ENCODE measurements around the gene INSM1.
A peak's percentile ranks its signal among the peaks of the same experiment; 100 is the strongest.

INSM1 gene

DNA sequence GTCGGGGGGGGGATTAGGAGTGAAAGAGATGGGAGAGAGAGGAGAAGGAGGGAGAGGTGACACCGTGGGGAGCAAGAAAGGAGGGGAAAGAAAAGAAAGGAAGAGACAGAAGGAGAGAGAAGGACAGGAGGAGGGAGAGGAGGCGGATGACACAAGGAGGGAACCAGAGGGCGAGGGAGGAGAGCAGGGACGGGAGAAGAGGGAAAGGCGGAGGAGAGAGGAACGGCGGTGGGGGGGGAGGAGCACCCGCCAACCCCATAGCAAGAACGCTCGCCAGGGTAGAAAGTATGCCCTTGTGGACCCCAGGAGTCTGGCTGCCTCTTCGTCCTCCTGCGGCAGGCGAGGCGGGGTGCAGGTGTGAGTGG is 4.5 kb upstream of the INSM1 start:
- DNase-seq = no peak

DNA sequence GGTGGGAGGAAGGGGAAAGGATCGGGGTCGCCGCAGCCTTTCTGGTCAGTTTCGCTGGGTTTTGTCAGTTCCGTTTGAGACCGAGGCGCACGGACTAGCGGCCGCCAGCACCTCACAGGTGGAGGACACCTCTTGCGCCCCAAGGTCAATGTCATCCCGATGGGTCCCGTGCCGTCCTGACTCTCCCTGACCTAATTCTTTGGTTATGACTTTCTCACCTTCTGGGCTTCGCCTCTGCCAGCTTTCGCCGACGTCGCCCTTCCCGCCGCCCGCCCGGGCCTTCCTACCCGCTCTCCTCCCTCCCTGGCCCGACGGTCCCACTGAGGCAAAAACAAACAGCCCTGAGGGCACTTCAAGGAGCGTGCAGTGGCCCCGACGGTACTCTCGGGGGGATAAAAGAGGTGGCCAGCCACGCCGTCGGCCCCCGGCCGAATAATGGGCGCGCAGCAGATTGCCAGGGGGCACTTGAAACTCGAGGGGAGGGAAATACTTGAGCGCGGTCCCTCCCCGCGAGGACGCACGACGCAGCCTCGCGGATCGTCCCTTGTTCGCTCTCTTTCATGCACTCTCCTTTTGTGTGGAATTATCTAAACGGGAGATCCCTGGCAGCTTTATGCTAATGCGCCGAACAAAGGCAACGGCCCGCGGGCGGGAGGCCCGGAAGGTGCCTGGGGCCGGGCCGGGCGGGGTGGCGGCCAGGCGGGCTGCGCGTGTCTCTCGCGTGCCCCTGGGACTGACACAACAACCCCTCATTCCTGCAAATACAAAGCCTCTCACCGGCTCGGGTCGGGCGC is 3.9 kb upstream of the INSM1 start:
- peak; percentile 70 for DNase-seq

- no peak for DNase-seq
These were observed 3.1 kb upstream of the INSM1 start for GRCh38 chr20:20364593-20365479.

DNA sequence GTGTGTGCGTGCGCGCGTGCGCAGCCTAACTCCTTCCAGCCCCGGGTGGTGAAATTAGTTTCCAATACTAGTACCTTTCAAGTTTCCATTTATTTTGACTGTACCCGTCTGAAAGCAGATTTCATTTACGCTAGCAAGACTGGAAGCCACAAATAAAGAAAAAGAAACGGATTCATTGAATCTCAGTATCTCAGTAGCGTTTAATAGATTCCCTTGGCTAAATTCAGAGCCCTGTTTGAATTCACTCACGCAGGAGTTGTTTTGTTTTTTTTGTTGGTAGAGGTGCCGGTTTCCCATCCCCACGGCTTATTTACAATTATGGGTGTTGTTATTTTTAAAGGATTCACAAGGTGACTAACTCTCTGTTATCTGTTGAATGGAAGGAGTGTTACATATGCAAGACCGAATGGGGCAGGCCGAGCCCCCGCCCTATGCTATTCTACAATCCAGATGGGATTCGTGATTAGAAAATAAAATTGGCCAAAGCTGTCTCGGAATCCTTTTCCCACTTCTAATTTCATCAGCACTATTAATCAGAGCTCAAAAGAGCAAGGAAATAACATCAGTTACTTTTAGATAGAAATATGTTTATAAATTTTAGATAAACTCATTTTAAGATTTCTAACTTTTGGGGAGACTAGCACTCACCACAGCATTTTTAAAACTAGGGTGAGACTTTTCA is 2.3 kb upstream of the INSM1 start:
- DNase-seq = no peak

DNA sequence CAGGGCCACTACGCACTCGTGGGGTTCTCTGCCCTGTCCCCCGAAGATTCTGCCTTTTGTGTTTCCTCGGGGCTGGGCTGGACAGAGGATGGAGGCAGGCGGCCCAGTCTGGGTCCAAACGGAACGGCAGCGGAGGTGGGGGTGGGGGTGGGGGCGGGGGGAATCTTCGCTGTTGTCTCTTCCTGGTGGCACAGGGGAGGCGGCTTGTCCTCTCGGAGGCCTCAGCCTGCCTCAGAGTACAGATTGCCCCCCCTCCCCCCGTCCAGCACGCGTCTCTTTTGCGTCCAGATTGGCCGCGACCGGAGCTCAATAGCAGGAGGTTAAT is 1.4 kb upstream of the INSM1 start:
- no peak for DNase-seq

DNA sequence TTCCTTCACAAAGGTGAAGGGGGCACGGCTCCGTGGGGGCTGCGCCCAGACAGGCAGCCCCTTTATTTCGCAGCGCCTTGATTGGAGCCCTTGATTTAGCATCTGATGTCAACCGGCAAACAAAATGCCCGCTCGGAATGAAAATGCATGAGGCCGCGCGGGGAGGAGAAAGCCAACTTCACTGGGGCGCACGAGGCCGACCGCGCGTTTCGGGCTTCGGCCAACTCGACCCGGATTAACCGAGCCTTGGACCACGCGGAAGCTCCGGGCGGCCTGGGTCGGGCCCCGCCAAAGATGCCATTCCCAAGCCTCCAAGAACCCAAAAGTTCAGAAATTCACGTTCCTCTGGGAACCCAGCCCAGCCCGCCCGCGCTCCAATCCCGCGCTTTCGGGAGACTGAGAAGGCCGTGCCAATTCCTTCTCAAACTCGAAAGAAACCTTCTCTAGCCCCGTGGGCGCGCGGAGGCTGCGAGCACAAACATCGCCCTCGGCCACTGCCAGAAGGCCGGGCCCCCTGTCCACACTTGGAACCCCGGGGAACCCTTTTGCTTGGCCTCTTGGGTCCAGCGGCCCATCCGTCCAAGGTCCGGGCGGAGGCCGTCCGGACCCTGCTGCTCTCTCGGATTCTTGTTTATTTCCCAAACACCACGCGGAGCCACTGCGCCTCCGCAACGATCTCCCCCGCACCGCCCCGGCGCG is 879 bp upstream of the INSM1 start:
- no peak for DNase-seq

- DNase-seq = no peak
These were observed 730 bp downstream of the INSM1 start for GRCh38 chr20:20368418-20369249.

GRCh38 chr20:20369250-20370093 is 1.6 kb downstream of the INSM1 start:
- no peak for DNase-seq

DNA sequence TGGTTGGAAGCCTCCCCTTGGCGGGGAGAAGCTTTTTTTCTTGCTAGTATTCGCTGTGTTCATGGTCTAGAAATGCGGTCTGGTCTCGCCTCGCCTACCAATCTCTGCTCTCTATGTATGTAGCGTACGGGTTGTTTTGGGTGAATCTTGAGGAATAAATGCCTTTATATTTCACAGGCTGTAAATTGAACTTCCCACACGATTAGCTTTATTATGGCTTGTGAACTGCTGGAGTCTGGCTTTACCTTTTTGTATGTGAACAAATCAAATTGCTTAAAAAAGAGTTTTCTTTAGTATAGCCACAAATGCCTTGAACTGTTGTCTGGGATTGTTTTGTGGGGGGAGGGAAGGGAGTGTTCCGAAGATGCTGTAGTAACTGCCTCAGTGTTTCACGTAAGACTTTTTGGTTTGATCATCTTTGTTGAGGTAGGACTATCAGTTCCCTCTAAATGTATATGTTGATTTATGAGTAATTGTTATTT is 2.2 kb downstream of the INSM1 start:
- no peak for DNase-seq

GRCh38 chr20:20371083-20371482 is 3.2 kb downstream of the INSM1 start:
- no peak for DNase-seq

DNA sequence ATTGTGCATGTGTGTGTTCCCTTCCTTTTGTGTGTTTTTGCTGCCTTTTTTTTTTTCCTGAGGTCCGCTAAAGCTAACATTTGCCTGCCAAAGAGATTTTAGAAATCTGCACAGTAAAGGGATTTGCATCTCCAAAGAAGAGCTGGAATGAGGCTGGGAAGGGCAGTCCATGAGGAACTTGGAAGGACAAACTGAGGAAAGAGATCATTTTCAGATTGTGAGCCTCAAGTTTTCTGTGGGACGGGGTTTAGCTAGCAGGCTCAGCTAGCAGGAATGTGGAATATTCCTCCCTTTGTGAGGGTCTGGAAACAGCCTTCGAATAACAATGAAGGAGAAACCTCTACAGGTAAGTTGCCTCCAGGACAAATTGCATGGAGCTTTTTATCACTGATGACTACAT is 3.8 kb downstream of the INSM1 start:
- DNase-seq = no peak

- DNase-seq = no peak
These were observed 5.2 kb downstream of the INSM1 start for GRCh38 chr20:20373091-20373571.

DNA sequence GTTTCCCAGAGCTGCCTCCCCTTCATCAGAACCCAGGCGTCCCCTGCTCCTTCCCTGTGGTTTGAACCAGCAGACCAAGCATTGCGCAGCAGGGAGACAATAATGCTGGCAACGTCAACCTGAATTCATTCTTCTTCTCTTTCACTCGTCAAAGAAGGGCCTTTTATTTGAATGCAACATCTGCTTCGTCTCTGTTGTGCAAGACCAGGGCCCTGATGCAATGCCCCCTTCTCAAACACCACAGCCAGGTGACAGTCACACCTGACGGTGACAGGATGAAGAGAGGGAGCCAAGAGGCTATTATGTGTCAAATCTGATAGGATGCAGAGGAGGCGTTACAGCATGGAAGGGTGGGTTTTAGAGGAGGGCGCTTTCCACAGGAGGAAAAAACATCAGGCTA is 8.0 kb downstream of the INSM1 start:
- peak; percentile 86 for DNase-seq

- no peak for DNase-seq
These were observed 18.3 kb downstream of the INSM1 start for GRCh38 chr20:20386192-20386591.

DNA sequence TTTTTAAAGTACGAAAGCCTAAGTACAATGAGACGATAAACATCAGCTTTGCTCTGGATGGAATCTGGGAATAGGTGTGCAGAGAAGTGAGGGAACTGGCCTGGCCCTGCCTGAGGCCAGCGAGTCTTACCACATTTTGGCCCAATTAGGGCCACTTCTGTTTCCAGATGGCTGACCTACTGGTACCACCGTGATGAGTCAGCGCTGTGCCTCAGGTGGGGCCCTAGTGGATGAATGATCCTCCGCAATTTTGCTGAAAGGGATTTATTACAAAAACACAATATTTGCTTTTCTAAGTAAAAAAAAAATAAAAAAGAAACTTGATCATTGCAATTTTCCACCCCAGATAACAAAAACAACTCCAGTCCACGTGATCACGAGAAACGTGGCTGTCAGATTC is 22.5 kb downstream of the INSM1 start:
- no peak for DNase-seq

GRCh38 chr20:20391115-20391514 is 23.2 kb downstream of the INSM1 start:
- no peak for DNase-seq

- no peak for DNase-seq
These were observed 23.9 kb downstream of the INSM1 start for GRCh38 chr20:20391766-20392165.

- no peak for DNase-seq
These were observed 25.6 kb downstream of the INSM1 start for GRCh38 chr20:20393207-20394120.

DNA sequence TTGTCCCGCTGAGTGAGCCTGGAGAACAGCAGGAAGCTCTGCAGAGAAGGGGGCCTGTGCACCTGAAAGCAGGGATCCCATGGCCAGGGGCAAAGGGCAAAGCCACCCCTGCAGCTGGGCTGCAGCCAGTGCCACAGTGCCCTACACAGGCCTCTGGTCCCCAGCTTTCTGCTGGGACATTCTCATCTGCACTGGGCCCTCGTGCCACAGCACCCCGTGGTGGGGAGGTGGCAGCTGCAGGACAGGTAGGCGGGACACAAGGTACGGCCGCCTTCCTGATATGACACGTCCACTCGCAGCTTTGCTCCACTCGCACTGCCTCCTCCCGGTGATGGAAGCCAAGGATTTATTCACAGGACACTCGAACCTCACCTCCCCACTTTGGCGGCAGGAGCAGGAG is 27.2 kb downstream of the INSM1 start:
- DNase-seq = no peak
